Ovary (tissue), 3 donors: ENCODE results near the gene ZFAND2A.

ENCODE experiments used
- CTCF ChIP-seq, 3 donors: fragments of 450-650 bp in 2 of 3; fragments of 200-600 bp in 1 of 3; IDR thresholded peaks; one replicate each; pipeline versions ENCODE4 v1.5.1 to v1.8.0; 2016 to 2022; ENCODE audit warnings: antibody characterized with exemption in 3 of 3, mild to moderate bottlenecking in 1 of 3
- POLR2A ChIP-seq: fragments of 450-650 bp; IDR thresholded peaks from one replicate; pipeline ENCODE4 v1.6.1; 2017; ENCODE audit warnings: antibody characterized with exemption, mild to moderate bottlenecking, moderate library complexity
- donor health status: DM: no; HTN: no; CAD: no.

DNA sequence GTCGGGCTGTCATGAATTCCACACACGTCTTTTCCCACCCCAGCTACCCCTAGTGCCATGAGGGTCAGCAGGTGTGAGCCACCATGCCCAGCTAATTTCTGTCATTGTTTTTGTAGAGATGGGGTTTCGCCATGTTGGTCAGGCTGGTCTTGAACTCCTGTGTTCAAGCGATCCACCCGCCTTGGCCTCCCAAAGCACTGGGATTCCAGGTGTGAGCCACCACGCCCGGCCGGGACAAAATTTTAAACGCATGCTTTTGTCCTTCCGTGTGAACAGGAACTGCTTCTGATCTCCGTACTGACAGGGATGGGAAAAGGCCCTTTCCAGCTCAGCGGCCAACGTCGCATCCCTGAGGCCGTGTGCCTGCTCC, 15.6 kb upstream of the ZFAND2A start:
- TF ChIP-seq CTCF (IDR thresholded peaks at IDR 0.05) (no peak), POLR2A (no peak)
